Measurements from ENCODE around the gene TMC2. TPM values are rescaled to one million over a fixed set of nuclear protein-coding genes. Genes with fewer than 3 reads are reported as not detected.

Gene TMC2
- total and polyA plus RNA-seq, 7 experiments from 2014 or later = 0.15 TPM; not detected in 6

GRCh38 chr20:2602746-2603145 lies 66.4 kb downstream of the TMC2 start:
- CTCF ChIA-PET = no interaction called here
- ATAC-seq = no peak

GRCh38 chr20:2603816-2604505 lies 67.6 kb downstream of the TMC2 start:
- Mint-ChIP-seq H3K4me3 (no peak overlapping the region), H3K27ac (no peak overlapping the region), H3K36me3 (peaks cover 0 to 6% (median 5%) of the 10 kb centered on the region in 5 donors), H3K4me1 (no peaks in the 10 kb centered on the region), H3K27me3 (peaks cover under 1 to 10% (median 6%) of the 10 kb centered on the region in 5 donors), H3K9me3 (peaks cover 0 to 38% (median 12%) of the 10 kb centered on the region in 11 donors)
- H3K36me3 ChIP-seq (ENCODE audit: control insufficient read depth in 2 of 3, insufficient read depth in 3 of 3, low read length in 3 of 3) = no peaks in the 10 kb centered on the region
- H3K4me3 ChIP-seq (ENCODE audit: low read length) = no peak overlapping the region
- CTCF ChIA-PET = no interaction called here
- H3K4me1 ChIP-seq (ENCODE audit: control insufficient read depth in 2 of 2, insufficient read depth in 2 of 2, low read length in 2 of 2) = no peaks in the 10 kb centered on the region
- H3K9me3 ChIP-seq (ENCODE audit: control insufficient read depth in 2 of 3, low read length in 3 of 3) = peaks cover 0 to 4% (median 0%) of the 10 kb centered on the region in 3 experiments
- H3K27ac ChIP-seq (ENCODE audit: low read depth, low read length) = no peak overlapping the region
- DNase-seq (no peak), ATAC-seq (no peak)
- POLR2A ChIA-PET = no interaction called here
- intact Hi-C loops (cut with micrococcal nuclease) = no loop called here
- H3K27me3 ChIP-seq (ENCODE audit: control insufficient read depth in 2 of 2, insufficient read depth in 2 of 2, low read length in 2 of 2) = no peaks in the 10 kb centered on the region

More at GRCh38 chr20:2602746-2603145, 66.4 kb downstream of the TMC2 start:
- Mint-ChIP-seq H3K9me3 (peaks cover 0 to 32% (median 9%) of the 10 kb centered on the region in 11 donors), H3K4me3 (no peak overlapping the region), H3K4me1 (no peaks in the 10 kb centered on the region), H3K36me3 (peaks cover 0 to 6% (median 5%) of the 10 kb centered on the region in 5 donors), H3K27ac (no peak overlapping the region), H3K27me3 (peaks cover 0 to 10% (median 4%) of the 10 kb centered on the region in 5 donors)
- H3K27ac ChIP-seq (ENCODE audit: low read depth, low read length) = no peak overlapping the region
- no peak for DNase-seq
- no peaks in the 10 kb centered on the region for H3K4me1 ChIP-seq (ENCODE audit: control insufficient read depth in 2 of 2, insufficient read depth in 2 of 2, low read length in 2 of 2)
- no peaks in the 10 kb centered on the region for H3K36me3 ChIP-seq (ENCODE audit: control insufficient read depth in 2 of 3, insufficient read depth in 3 of 3, low read length in 3 of 3)
- intact Hi-C loops (cut with micrococcal nuclease) = no loop called here
- no peaks in the 10 kb centered on the region for H3K27me3 ChIP-seq (ENCODE audit: control insufficient read depth in 2 of 2, insufficient read depth in 2 of 2, low read length in 2 of 2)
- H3K9me3 ChIP-seq (ENCODE audit: control insufficient read depth in 2 of 3, low read length in 3 of 3) = peaks cover 0 to 4% (median 0%) of the 10 kb centered on the region in 3 experiments
- POLR2A ChIA-PET = no interaction called here
- no peak overlapping the region for H3K4me3 ChIP-seq (ENCODE audit: low read length)

- ChIA-PET POLR2A (no interaction called here), CTCF (no interaction called here)
- DNase-seq (no peak), ATAC-seq (no peak)
- peaks cover 0 to 4% (median 0%) of the 10 kb centered on the region in 3 experiments for H3K9me3 ChIP-seq (ENCODE audit: control insufficient read depth in 2 of 3, low read length in 3 of 3)
- Mint-ChIP-seq H3K27me3 (peaks cover 6 to 11% (median 9%) of the 10 kb centered on the region in 5 donors), H3K4me1 (no peaks in the 10 kb centered on the region), H3K9me3 (peaks cover 0 to 38% (median 13%) of the 10 kb centered on the region in 11 donors), H3K27ac (no peak overlapping the region), H3K4me3 (no peak overlapping the region), H3K36me3 (peaks cover 2 to 8% (median 5%) of the 10 kb centered on the region in 5 donors)
- no peak overlapping the region for H3K27ac ChIP-seq (ENCODE audit: low read depth, low read length)
- no peaks in the 10 kb centered on the region for H3K36me3 ChIP-seq (ENCODE audit: control insufficient read depth in 2 of 3, insufficient read depth in 3 of 3, low read length in 3 of 3)
- H3K4me1 ChIP-seq (ENCODE audit: control insufficient read depth in 2 of 2, insufficient read depth in 2 of 2, low read length in 2 of 2) = no peaks in the 10 kb centered on the region
- no peaks in the 10 kb centered on the region for H3K27me3 ChIP-seq (ENCODE audit: control insufficient read depth in 2 of 2, insufficient read depth in 2 of 2, low read length in 2 of 2)
- intact Hi-C loops (cut with micrococcal nuclease) = no loop called here
- H3K4me3 ChIP-seq (ENCODE audit: low read length) = no peak overlapping the region
These were observed 68.1 kb downstream of the TMC2 start for GRCh38 chr20:2604506-2604835.

- Mint-ChIP-seq H3K9me3 (peaks cover 0 to 38% (median 13%) of the 10 kb centered on the region in 11 donors), H3K4me1 (no peaks in the 10 kb centered on the region), H3K27ac (no peak overlapping the region), H3K4me3 (no peak overlapping the region), H3K27me3 (peaks cover 12 to 28% (median 19%) of the 10 kb centered on the region in 5 donors), H3K36me3 (peaks cover 2 to 10% (median 7%) of the 10 kb centered on the region in 5 donors)
- Histone ChIP-seq H3K4me3 (ENCODE audit: low read length) (no peak overlapping the region), H3K27me3 (ENCODE audit: control insufficient read depth in 2 of 2, insufficient read depth in 2 of 2, low read length in 2 of 2) (no peaks in the 10 kb centered on the region), H3K9me3 (ENCODE audit: control insufficient read depth in 2 of 3, low read length in 3 of 3) (peaks cover 0 to 4% (median 0%) of the 10 kb centered on the region in 3 experiments), H3K4me1 (ENCODE audit: control insufficient read depth in 2 of 2, insufficient read depth in 2 of 2, low read length in 2 of 2) (no peaks in the 10 kb centered on the region), H3K27ac (ENCODE audit: low read depth, low read length) (no peak overlapping the region), H3K36me3 (ENCODE audit: control insufficient read depth in 2 of 3, insufficient read depth in 3 of 3, low read length in 3 of 3) (no peaks in the 10 kb centered on the region)
- ATAC-seq (no peak), DNase-seq (no peak)
- intact Hi-C loops (cut with micrococcal nuclease) = no loop called here
- ChIA-PET CTCF (no interaction called here), POLR2A (no interaction called here)
These were observed 70.2 kb downstream of the TMC2 start for GRCh38 chr20:2606507-2607006.

GRCh38 chr20:2610326-2610725 lies 74.0 kb downstream of the TMC2 start:
- H3K36me3 Mint-ChIP-seq = peaks cover 2 to 10% (median 7%) of the 10 kb centered on the region in 5 donors
- no peak for DNase-seq
- H3K4me1 Mint-ChIP-seq = no peaks in the 10 kb centered on the region
- no peak overlapping the region for H3K4me3 Mint-ChIP-seq
- Histone ChIP-seq H3K4me1 (ENCODE audit: control insufficient read depth in 2 of 2, insufficient read depth in 2 of 2, low read length in 2 of 2) (no peaks in the 10 kb centered on the region), H3K9me3 (ENCODE audit: control insufficient read depth in 2 of 3, low read length in 3 of 3) (peaks cover 0 to 4% (median 0%) of the 10 kb centered on the region in 3 experiments), H3K27me3 (ENCODE audit: control insufficient read depth in 2 of 2, insufficient read depth in 2 of 2, low read length in 2 of 2) (no peaks in the 10 kb centered on the region), H3K36me3 (ENCODE audit: control insufficient read depth in 2 of 3, insufficient read depth in 3 of 3, low read length in 3 of 3) (no peaks in the 10 kb centered on the region), H3K4me3 (ENCODE audit: low read length) (no peak overlapping the region), H3K27ac (ENCODE audit: low read depth, low read length) (no peak overlapping the region)
- CTCF ChIA-PET = no interaction called here
- peaks cover 10 to 46% (median 22%) of the 10 kb centered on the region in 5 donors for H3K27me3 Mint-ChIP-seq
- no peak for ATAC-seq
- peaks cover 0 to 29% (median 10%) of the 10 kb centered on the region in 11 donors for H3K9me3 Mint-ChIP-seq
- no peak overlapping the region for H3K27ac Mint-ChIP-seq
- intact Hi-C loops (cut with micrococcal nuclease) = no loop called here
- POLR2A ChIA-PET = no interaction called here

- intact Hi-C loops (cut with micrococcal nuclease) = no loop called here
- H3K36me3 Mint-ChIP-seq = peaks cover 2 to 10% (median 9%) of the 10 kb centered on the region in 5 donors
- H3K9me3 ChIP-seq (ENCODE audit: control insufficient read depth in 2 of 3, low read length in 3 of 3) = no peaks in the 10 kb centered on the region
- DNase-seq (no peak), ATAC-seq (no peak)
- no peaks in the 10 kb centered on the region for H3K36me3 ChIP-seq (ENCODE audit: control insufficient read depth in 2 of 3, insufficient read depth in 3 of 3, low read length in 3 of 3)
- no peaks in the 10 kb centered on the region for H3K27me3 ChIP-seq (ENCODE audit: control insufficient read depth in 2 of 2, insufficient read depth in 2 of 2, low read length in 2 of 2)
- no peaks in the 10 kb centered on the region for H3K4me1 ChIP-seq (ENCODE audit: control insufficient read depth in 2 of 2, insufficient read depth in 2 of 2, low read length in 2 of 2)
- no peak overlapping the region for H3K4me3 Mint-ChIP-seq
- no peak overlapping the region for H3K27ac Mint-ChIP-seq
- ChIA-PET POLR2A (no interaction called here), CTCF (interaction anchor here (0.6 kb wide), 1 partner anchor 10 kb away, joined by 3 read pairs; no protein-coding TSS in a partner anchor)
- no peak overlapping the region for H3K4me3 ChIP-seq (ENCODE audit: low read length)
- peaks cover 15 to 52% (median 25%) of the 10 kb centered on the region in 5 donors for H3K27me3 Mint-ChIP-seq
- no peaks in the 10 kb centered on the region for H3K4me1 Mint-ChIP-seq
- H3K9me3 Mint-ChIP-seq = peaks cover 0 to 22% (median 9%) of the 10 kb centered on the region in 11 donors
- no peak overlapping the region for H3K27ac ChIP-seq (ENCODE audit: low read depth, low read length)
These were observed 74.8 kb downstream of the TMC2 start for GRCh38 chr20:2610941-2611720.

Data from naive thymus-derived CD4-positive, alpha-beta T cell (primary cell).